Rectal smooth muscle tissue (tissue), 1 donor: ENCODE measurements around the gene MRPS24.
A peak's percentile ranks its signal among the peaks of the same experiment; 100 is the strongest.

Experiments
- H3K27ac ChIP-seq: one replicate; pipeline ENCODE4 v1.7.0; 2013; ENCODE audit warnings: low read depth, low read length, inconsistent platforms
- H3K27me3 ChIP-seq: one replicate; pipeline ENCODE4 v1.7.0; 2013; ENCODE audit warnings: low read length; ENCODE audit not compliant: control insufficient read depth, insufficient read depth
- H3K36me3 ChIP-seq: one replicate; pipeline ENCODE4 v1.7.0; 2013; ENCODE audit warnings: low read length; ENCODE audit not compliant: control insufficient read depth, insufficient read depth
- H3K4me1 ChIP-seq: one replicate; pipeline ENCODE4 v1.7.0; 2013; ENCODE audit warnings: low read length; ENCODE audit not compliant: control insufficient read depth, insufficient read depth
- H3K4me3 ChIP-seq: one replicate; pipeline ENCODE4 v1.7.0; 2013; ENCODE audit warnings: low read length
- H3K9ac ChIP-seq: one replicate; pipeline ENCODE4 v1.7.0; 2013; ENCODE audit warnings: low read length

The MRPS24 gene

DNA sequence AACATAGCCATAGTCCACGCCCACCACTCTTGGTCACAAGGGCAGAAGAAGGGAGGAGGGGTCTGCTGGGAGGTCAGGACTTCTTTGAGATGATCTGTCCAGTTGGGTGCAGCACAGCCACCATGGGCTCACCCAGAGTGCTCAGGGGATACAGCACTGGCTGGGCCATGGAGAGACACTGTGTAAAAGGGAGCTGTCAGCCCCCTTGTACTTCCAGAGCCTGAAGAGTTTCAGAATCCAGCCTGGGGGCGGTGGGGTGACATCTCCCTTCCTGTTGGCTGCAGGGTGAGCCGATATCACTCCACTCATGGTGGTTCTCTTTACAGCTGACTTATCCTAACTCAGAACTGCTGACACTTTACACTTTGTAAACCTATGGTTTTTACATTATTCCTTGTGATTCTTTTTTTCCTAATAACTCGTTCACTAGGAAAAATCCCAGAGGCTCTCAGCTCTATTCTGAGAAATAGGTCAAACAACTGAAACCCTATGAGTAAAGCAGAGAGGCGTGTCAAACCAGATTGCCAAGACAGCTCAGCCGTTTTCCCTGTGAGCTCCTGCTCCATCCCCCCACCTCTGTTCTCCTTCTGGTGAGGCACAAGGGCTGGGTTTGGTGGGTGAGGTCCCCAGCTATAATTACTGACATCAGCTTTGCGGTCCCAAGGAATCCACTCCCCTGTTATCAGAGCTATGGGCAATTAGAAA, 3.2 kb upstream of the MRPS24 start:
- Histone ChIP-seq H3K4me3 (no peak overlapping the region), H3K27me3 (no peaks in the 10 kb centered on the region), H3K9ac (no peak overlapping the region), H3K27ac (peak overlapping the region; percentile 53), H3K4me1 (peaks cover 14% of the 10 kb centered on the region), H3K36me3 (peaks cover 17% of the 10 kb centered on the region)

DNA sequence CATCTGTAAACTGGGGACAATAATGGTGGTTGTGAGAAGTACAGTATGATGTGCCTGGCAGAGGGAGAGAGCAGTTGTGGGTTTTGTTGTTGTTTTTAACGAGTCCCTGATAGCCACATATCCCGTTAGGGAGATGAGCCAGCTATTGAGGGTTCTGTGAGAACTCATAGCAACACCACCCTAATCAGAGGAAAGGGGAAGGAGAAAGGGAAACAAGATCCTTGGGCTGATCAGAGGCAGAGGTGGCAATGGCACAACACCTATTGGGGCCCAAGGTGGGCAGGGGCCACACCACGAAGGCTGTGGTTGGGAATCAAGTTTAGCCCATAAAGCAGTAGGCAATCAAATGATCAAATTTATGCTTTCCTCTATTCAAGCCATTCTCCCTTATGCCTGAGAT, 1.7 kb upstream of the MRPS24 start:
- Histone ChIP-seq H3K9ac (no peak overlapping the region), H3K4me3 (no peak overlapping the region), H3K4me1 (peaks cover 14% of the 10 kb centered on the region), H3K27me3 (no peaks in the 10 kb centered on the region), H3K27ac (no peak overlapping the region), H3K36me3 (peaks cover 12% of the 10 kb centered on the region)

DNA sequence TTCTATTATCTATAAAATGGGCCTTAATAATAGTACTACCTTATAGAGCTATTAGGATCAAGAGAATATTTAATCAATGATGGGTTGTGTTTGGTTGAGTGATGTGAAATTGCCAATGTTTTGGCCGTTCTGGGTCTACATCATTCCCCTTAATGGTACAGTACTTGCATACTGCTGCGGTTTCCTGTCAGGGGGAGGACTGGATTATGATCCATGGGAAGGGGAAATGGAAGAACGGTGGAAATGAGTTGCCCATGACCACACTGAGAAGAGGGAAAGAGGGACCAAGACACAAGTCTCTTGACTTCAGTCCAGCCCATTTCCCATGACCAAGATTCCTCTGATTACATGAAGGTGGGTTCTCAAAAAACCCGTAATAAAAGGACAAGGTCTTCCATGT, 999 bp upstream of the MRPS24 start:
- Histone ChIP-seq H3K4me3 (no peak overlapping the region), H3K36me3 (peaks cover 12% of the 10 kb centered on the region), H3K4me1 (peaks cover 14% of the 10 kb centered on the region), H3K27ac (peak overlapping the region; percentile 93), H3K9ac (no peak overlapping the region), H3K27me3 (no peaks in the 10 kb centered on the region)

DNA sequence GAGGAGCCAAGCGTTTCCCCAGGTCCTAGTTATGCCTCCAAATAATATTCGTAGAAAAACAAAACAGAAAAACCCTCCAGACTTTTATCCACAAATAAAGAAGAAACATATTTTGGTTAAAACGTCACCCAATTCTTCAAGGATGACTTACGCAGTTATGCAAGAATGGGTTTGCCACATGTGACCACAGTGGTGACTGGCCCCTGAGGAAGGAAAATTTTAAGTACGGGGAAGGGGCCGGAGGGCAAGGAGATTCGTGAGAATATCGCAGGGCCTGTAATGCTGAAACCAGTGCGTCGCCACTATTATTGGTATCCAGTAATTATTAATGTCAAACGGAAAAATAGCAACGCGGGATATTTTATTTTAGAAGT, 537 bp upstream of the MRPS24 start:
- H3K4me3 ChIP-seq: peak overlapping the region; percentile 93
- H3K36me3 ChIP-seq: peaks cover 10% of the 10 kb centered on the region
- H3K9ac ChIP-seq: no peak overlapping the region
- peaks cover 14% of the 10 kb centered on the region for H3K4me1 ChIP-seq
- H3K27ac ChIP-seq: peak overlapping the region; percentile 93
- H3K27me3 ChIP-seq: no peaks in the 10 kb centered on the region

DNA sequence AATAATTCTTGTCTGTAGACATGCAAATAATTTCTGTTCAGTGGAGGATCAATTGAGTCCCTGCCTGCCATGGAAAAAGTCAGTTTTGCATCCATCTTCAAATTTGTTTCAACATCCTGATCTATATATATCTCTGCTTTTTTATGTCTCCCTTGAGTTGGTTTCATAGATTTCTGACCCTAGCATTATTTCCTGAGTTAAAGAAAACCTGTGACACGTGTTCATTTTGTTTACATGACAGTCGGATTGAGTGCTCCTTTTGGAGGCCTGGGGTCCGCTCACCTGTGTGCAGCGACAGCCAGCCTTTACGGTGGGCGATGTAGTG, 674 bp downstream of the MRPS24 start:
- Histone ChIP-seq H3K27ac (peak overlapping the region; percentile 93), H3K36me3 (peaks cover 10% of the 10 kb centered on the region), H3K9ac (peak overlapping the region; percentile 62)

DNA sequence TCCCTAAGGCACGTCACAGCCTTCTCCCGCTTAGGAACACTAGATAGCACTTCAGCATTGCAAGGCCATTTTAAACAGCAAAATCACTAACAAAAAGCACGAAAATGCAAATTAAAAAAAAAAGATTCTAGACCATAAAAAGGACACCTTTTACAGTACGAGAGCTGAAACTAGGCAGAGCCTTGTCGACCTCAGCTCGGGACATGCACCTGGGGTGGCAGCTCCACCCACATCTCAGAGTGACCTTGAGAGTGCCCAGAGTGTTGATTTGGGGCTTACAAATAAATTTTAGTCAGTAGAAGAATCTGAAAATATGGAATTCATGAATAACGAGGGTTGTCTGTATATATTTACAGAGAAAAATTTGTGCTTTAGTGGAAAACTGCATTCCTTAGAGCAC, 1.1 kb downstream of the MRPS24 start:
- Histone ChIP-seq H3K4me3 (peak overlapping the region; percentile 93), H3K27me3 (no peaks in the 10 kb centered on the region), H3K9ac (peak overlapping the region; percentile 30), H3K36me3 (peaks cover 10% of the 10 kb centered on the region), H3K4me1 (peaks cover 13% of the 10 kb centered on the region), H3K27ac (no peak overlapping the region)

More for the DNA sequence above, 674 bp downstream of the MRPS24 start:
- peak overlapping the region; percentile 93 for H3K4me3 ChIP-seq
- H3K27me3 ChIP-seq: no peaks in the 10 kb centered on the region
- peaks cover 14% of the 10 kb centered on the region for H3K4me1 ChIP-seq

DNA sequence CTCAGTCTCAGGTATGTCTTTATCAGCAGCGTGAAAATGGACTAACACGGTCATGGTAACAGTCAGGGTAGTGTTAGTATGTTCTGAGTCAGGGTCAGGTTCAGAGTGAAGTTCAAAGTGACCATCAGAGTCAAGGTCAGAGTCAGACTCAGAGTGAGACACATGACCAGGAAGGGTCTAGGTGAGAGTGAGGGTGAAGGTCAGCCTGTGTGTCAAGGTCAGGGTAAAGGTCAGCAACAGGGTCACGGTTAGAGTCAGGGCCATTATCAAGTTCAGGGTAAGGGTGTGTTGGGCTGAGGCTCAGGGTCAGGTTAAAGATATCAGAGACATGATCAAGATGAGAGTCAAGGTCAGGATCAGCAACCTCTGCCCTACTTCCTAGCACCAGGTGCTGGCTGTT, 4.0 kb downstream of the MRPS24 start:
- no peak overlapping the region for H3K9ac ChIP-seq
- H3K27ac ChIP-seq: no peak overlapping the region
- H3K27me3 ChIP-seq: no peaks in the 10 kb centered on the region
- H3K4me1 ChIP-seq: peaks cover 6% of the 10 kb centered on the region
- peaks cover 10% of the 10 kb centered on the region for H3K36me3 ChIP-seq
- H3K4me3 ChIP-seq: no peak overlapping the region

DNA sequence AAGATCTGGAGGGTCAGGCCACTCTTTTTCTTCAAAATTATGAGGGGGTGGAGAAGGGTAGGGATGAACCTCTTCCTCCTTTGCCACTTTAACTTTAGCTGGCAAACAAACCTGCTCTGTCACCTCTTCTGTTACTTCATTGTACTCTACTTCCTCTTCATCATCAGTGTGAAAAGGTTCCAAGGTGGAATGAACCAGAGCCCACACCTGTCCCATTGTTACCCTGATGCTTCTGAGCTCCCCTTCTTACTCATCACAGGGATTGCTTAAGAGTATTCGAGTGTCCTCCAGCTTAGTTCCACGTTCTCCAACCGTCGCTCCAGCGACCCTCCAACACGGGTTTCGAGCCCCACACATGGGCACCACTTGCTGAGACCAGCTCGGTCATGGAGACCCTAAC, 5.2 kb downstream of the MRPS24 start:
- no peak overlapping the region for H3K9ac ChIP-seq
- H3K4me3 ChIP-seq: no peak overlapping the region
- peaks cover 5% of the 10 kb centered on the region for H3K4me1 ChIP-seq
- H3K27ac ChIP-seq: no peak overlapping the region
- H3K36me3 ChIP-seq: peaks cover 10% of the 10 kb centered on the region
- H3K27me3 ChIP-seq: no peaks in the 10 kb centered on the region

DNA sequence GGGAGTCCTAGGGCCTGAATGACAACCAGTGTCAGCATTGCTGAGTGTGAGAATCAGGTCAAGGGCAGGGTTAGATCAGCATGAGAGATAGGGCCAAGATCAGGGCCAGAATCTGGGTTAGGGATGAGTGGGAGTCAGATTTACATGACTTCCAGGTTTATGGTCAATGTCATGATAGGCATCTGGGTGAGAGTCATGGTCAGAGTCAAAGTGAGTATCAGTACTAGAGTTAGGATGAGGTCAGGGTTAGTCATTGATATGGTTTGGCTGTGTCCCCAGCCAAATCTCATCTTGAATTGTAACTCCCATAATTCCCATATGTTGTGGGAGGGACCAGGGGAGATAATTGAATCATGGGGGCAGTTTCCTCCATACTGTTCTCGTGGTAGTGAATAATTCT, 12.3 kb downstream of the MRPS24 start:
- H3K27ac ChIP-seq: no peak overlapping the region
- H3K4me1 ChIP-seq: no peaks in the 10 kb centered on the region
- H3K9ac ChIP-seq: no peak overlapping the region
- no peaks in the 10 kb centered on the region for H3K27me3 ChIP-seq
- no peak overlapping the region for H3K4me3 ChIP-seq
- H3K36me3 ChIP-seq: no peaks in the 10 kb centered on the region

DNA sequence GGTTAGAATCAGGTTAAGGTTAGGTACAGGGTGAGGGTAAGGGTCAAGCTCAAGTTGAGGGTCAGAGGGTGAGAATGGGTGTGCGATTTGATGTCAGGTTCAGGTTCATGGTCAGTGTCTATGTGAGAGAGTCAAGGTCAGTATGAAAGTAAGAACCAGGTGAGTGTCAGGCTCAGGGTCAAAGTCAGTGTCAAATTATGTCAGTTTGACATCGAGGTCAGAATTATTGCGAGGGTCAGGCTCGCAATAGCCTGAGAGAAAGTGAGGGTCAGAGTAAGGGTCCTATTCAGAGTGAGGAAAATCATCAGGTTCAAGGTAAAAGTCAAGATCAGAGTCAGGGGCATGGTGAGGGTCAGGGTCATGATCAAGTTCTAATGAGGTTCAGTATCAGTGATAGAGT, 13.0 kb downstream of the MRPS24 start:
- H3K9ac ChIP-seq: no peak overlapping the region
- H3K27ac ChIP-seq: no peak overlapping the region
- no peak overlapping the region for H3K4me3 ChIP-seq
- no peaks in the 10 kb centered on the region for H3K4me1 ChIP-seq
- H3K36me3 ChIP-seq: no peaks in the 10 kb centered on the region
- H3K27me3 ChIP-seq: no peaks in the 10 kb centered on the region

DNA sequence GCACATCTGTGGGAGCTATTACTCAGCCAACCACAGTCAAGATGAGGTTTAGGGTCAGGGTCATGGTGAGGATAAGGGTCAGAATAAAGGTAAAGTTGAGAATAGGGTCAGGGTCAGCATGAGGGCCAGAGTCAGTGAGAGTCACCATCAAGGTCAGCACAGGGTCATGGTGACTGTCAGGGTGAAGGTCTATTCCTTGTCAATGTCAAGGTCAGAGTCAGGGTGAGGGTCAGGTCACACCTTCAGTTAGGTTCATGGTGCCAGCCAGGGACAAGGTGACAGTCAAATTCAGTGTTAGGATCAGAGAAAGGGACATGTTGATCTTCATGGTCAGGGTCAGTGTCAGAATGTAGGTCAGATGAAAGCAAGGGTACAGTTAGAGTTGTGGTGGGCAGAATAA, 14.1 kb downstream of the MRPS24 start:
- Histone ChIP-seq H3K4me1 (no peaks in the 10 kb centered on the region), H3K9ac (no peak overlapping the region), H3K27me3 (no peaks in the 10 kb centered on the region), H3K36me3 (no peaks in the 10 kb centered on the region), H3K27ac (no peak overlapping the region), H3K4me3 (no peak overlapping the region)

DNA sequence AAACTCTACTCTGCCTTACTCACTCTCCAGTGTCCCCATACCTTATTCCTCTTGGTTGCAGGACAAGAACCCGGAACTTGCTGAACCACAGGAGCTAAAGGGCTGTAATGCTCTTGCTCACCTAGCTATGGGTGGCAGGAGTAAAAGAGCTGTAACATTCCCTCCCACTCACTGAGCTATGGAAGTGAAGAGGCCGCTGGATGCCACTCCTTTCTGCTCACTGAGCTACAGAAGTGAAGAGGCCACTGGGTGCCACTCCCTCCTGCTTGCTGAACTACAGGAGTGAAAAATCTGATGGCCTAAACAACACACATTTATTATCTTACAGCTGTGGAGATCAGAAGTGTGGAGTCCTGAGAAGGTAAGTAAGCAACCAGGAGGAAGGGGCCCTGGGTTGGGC, 17.5 kb downstream of the MRPS24 start:
- Histone ChIP-seq H3K36me3 (no peaks in the 10 kb centered on the region), H3K27me3 (no peaks in the 10 kb centered on the region), H3K27ac (no peak overlapping the region), H3K4me3 (no peak overlapping the region), H3K4me1 (no peaks in the 10 kb centered on the region), H3K9ac (no peak overlapping the region)

DNA sequence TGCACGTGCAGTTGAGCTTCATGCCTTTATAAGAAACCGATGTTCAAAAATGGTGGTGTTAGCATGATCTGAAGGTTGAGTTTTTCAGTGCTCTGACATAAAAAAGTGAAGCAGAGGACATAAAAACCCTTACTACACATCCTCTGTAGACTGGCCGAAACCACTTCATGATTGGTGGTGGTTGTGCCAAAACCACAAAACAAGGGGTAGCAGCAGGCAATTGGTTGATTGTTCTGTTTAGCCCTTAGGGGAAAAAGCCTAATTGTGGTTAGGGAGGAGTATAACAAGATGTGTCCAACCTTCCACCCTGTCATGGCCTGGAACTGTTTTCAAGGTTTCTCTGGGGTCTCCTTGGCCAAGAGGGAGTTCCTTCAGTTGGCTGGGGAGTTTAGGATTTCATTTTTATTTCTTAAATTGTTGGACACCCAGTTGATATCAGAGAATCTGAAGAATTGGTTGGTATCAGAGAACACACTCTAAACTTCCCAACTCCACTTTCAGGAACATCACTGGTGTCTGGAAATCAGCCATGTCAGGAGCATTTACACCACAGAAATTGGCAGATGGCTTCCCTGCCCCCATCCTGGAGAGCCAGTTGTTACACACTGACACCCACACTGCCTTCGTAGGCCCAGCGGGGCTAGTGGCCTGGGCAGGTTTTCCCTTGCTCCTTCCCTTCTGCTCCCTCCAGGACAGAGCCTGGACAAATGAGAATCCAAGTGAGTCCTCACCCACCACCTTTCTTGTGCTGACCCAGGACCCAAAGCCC, 18.8 kb downstream of the MRPS24 start:
- H3K27ac ChIP-seq: no peak overlapping the region
- H3K9ac ChIP-seq: no peak overlapping the region
- H3K4me3 ChIP-seq: no peak overlapping the region
- no peaks in the 10 kb centered on the region for H3K4me1 ChIP-seq
- H3K36me3 ChIP-seq: no peaks in the 10 kb centered on the region
- H3K27me3 ChIP-seq: no peaks in the 10 kb centered on the region
